GM12878 (cell line): ENCODE measurements around the gene MTMR10.

ENCODE experiments used
- ATF2 ChIP-seq: IDR thresholded peaks from 2 replicates; pipeline ENCODE4 v1.6.1; 2012; ENCODE audit warnings: low read length, inconsistent platforms
- CHD4 ChIP-seq: fragments of 200-600 bp; sonication (generic); IDR thresholded peaks from 2 replicates; pipeline ENCODE4 v1.6.1; 2016; ENCODE audit warnings: mild to moderate bottlenecking
- KLF5 ChIP-seq: fragments of 450-650 bp; IDR thresholded peaks from 2 replicates; pipeline ENCODE4 v1.6.1; 2014; ENCODE audit warnings: mild to moderate bottlenecking; ENCODE audit not compliant: partially characterized antibody
- POLR2AphosphoS5 ChIP-seq: IDR thresholded peaks from 2 replicates; pipeline ENCODE4 v1.6.1; 2011; ENCODE audit warnings: mild to moderate bottlenecking, low read length, inconsistent platforms
- STAT1 ChIP-seq: fragments of 450-650 bp; conservative IDR thresholded peaks from 2 replicates; pipeline ENCODE4 v1.6.1; 2014; ENCODE audit warnings: antibody characterized with exemption, mild to moderate bottlenecking
- TAF1 ChIP-seq: IDR thresholded peaks from 2 replicates; pipeline ENCODE4 v1.6.1; 2011; ENCODE audit warnings: mild to moderate bottlenecking, low read depth, low read length, borderline replicate concordance
- YBX1 ChIP-seq: fragments of 450-650 bp; IDR thresholded peaks from 2 replicates; pipeline ENCODE4 v1.6.1; 2016; ENCODE audit warnings: antibody characterized with exemption

GRCh38 chr15:31024330-31024729, 32.9 kb upstream of the MTMR10 start:
- no peak for TF ChIP-seq POLR2AphosphoS5
- TF ChIP-seq KLF5: no peak
- no peak for TF ChIP-seq STAT1
- no peak for TF ChIP-seq TAF1
- TF ChIP-seq CHD4: no peak
- no peak for TF ChIP-seq YBX1
- TF ChIP-seq ATF2: no peak
